Activated CD4-positive, CD25-positive, alpha-beta regulatory T cell treated with anti-CD3 and anti-CD28 coated beads, Interleukin-2, amount 50 U/mL, for 72 hours (primary cell): ENCODE results near the gene BHLHE41.

Experiments used
- DNase-seq: peaks from one replicate; pipeline ENCODE4 v3.0.0; 2021

Gene BHLHE41

GRCh38 chr12:26133521-26133920, 8.7 kb upstream of the BHLHE41 start:
- no peak for DNase-seq

GRCh38 chr12:26132866-26133265, 8.0 kb upstream of the BHLHE41 start:
- DNase-seq = no peak

DNA sequence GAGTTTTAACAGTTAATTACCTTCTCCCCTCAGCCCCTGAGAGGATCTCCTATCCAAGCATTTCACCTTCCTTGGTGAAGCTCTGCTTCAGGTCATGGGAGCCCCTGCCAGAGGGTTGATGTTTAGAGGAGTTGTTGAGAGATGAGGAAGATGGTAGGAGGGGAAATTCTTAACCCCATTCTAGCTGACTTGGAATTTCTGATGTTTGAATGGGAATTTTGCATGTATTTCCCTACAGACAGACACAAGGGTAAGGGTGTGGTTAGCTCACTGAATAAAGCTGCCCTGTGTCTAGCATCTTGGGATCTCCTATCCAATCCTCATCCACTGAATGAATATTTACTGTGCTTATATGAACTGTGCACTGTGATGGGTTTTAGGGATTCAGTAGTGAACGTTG, 7.1 kb upstream of the BHLHE41 start:
- no peak for DNase-seq

DNA sequence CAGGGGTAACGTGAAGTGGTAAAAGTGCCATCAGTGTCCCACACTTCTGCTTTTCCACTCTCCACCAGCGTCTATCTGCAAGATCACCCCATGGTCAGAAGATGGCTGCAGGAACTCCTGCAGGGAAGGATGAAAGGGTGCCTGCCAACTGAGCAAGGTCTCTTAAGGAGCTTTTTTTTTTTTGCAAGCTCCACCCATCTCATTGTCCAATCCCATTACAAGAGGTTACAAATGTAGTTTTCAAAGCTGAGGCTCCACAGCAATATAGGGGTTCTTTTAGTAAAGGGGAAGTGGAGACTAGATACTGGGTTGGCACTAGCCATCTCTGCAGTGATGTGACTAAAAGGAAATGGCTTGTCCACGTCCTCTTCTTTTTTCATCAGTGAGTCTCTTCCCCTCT, 5.9 kb upstream of the BHLHE41 start:
- DNase-seq = no peak

DNA sequence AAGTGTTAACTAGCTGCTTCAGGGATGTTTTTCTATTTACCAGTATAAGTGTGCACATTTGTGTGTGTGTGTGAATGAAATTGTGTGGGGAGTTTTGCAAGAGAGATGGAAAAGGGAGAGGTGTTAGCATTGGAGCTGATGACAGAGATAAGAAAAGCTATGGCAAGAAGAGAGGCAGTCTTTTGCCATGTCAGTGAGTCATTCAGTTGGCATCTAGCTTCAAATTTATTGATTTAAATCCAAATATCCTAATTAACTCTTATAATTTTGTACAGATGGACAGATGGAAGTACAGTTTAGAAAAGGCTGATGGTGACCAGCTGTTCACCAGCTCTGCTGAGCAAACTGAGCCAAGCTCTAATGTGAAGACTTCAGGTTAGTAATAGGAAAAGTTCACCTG, 3.3 kb upstream of the BHLHE41 start:
- DNase-seq = no peak

DNA sequence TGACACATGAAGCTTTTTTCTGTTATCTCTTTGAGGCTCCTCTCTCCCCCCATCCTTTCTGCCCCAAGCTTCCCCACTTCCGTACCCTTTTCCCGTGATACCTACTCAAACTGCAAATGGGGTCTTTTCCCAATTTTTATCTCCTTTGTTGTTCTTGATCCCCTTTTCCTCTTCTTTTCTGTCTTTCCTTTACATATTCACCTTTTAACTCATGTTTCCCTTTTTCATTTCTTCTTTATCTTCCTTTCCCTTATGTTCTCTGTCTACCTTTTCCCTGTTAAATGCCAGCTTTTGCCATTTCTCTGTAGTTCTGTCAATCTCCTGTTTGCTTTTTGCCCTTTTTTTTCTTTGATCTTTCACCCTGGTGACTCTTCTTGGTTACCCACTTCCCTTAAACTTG, 2.6 kb upstream of the BHLHE41 start:
- no peak for DNase-seq

- peak; percentile 36 for DNase-seq
Measured at GRCh38 chr12:26126340-26127284, 1.8 kb upstream of the BHLHE41 start.

GRCh38 chr12:26125400-26126339, 833 bp upstream of the BHLHE41 start:
- peak; percentile 37 for DNase-seq

DNA sequence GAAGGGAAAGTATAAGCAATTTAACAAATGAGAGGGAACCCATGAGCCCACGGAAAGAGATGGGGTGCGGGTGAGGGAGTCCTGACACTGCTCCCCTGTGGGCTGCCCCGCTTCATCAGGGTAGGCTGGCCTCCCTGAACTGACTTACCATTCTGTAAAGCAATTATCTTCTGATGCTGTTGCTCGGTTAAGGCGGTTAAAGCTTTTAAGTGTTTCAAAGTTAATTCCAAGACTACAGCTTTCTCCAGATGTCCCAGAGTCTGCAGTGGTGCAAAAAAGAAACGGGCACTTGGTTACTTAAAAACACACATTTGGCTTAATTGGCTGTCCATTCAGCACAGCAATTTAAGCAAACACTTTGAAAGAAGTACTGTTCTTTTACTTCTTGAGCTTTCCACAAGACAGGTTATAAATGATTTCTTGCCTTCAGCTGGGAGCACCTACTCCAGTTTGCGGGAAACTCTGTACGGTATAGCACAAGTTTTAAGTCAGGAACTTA, 1.3 kb downstream of the BHLHE41 start:
- no peak for DNase-seq

DNA sequence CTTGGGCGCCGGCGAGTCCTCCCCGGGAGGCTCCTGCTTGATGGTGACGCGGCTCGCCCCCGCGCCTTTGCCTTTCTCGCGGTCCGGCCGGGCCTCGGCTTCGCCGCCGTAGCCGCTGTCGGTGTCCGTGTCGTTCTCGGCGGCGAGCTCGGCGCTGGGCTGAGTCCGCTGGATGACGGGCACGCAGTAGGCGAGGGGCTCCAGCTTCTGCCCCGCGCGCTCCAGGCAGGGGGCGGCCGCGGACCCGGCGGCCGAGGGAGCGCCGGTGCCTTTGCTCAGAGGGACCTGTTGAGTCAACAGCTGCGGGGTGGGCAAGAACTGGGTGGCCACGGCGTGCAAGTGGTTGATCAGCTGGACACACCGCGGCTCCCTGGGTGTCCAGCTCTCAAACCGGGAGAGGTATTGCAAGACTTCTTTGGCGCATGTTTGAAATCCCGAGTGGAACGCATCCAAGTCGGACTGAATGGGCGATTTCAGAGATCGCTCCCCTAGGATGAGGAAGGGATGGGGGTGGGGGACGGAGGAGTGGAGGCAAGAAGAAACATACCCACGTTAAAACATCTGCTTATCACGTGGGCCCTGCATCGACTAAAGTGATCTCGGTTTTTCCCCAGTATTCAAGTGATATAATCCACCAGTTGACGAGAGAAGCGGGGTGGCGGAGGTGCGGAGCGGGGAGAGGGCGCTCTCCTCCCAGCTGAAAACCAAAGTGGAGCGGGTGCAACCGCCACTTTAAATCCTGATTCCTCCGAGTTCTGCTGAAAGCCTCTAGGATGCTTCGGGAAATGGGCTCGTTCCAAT, 2.0 kb downstream of the BHLHE41 start:
- DNase-seq = peak; percentile 36

DNA sequence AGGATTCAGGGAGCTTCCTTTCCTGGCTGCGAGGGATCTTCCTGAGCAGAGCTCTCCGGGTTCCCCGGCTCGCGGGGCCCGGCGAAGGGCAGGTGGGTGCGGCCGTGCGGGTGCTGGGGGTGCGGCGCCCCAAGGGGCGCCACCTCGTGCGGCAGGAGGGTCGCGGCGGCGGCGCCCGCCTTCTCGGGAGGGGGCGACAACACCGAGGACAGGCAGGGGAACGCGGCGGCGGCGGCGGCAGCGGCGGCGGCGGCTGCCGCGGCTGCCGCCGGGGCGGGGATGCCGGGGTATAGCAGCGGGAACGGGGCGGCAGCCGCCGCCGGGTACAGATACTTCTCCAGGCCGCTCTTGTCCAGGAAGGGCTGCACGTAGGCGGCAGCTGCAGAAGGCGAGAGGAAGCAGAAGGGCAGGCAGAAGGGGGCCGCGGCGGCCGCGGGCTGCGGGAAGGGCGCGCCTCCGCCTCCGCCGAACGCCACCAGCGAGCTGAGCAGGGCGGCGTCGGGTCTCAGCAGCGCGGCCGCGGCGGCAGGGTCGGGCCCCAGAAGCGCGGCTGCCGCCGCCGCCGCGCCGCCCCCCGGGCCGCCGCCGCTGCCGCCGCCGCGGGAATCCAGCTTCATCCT, 2.7 kb downstream of the BHLHE41 start:
- DNase-seq = peak; percentile 38

DNA sequence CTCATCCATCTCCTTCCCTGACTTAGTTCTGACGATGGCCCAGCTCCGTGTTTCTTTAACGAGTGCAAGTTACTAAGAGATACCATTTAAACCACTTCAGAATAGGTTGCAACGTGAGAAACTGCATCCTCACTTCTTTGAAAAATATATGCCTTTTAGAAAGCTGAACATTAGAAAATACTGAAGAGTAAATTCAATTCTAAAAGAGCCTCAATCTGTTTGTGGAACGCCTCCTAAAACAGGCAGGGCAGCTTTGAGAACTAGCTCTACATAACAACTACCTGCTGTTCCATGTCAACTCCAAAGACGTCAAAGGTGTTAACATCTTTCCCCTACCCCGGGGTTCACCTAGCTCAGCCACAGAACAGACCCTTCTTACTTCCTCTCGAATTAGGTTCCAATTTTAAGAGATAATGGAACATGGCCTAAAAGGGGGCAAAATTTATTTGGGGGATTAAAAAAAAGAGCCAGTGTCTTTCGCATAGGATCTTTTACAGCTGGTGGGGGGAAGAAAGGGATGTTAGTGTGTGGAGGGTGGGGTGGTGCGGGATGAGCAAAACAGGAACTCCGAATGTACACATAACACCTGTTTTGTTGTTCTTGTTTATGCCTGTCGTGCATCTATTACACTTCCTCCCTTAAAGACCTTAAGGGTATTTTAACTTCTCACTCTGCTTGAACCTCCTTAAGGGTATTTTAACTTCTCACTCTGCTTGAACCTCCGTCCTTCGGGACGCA, 3.3 kb downstream of the BHLHE41 start:
- no peak for DNase-seq

- no peak for DNase-seq
Measured at GRCh38 chr12:26120561-26121274, 4.1 kb downstream of the BHLHE41 start.

DNA sequence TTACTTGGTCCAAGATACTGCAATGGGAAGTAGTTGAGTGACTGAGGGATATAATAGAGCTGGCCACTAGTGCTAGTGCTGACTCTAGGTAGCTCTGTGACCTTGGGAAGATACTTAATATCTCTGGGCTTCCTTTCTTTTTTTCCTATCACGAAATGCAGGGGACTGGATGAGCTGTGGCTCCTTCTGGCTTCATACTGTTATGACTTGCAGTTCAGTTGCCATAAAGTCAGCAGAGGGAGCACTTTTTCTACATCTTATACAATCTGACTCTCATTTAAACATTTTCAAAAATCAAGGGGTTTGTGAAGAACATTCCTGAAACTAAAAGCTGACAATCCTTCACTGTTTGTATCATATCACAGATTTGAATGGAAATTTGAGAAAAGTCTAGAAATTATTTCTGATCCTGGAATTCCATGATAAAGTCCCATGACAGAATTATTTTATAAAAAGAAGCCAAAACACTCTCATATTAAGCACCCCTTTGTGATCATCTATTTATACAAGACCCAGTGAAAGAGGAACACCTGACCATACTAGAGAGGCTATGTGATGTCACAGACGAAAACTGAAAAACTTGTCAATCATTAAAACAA, 5.3 kb downstream of the BHLHE41 start:
- no peak for DNase-seq

DNA sequence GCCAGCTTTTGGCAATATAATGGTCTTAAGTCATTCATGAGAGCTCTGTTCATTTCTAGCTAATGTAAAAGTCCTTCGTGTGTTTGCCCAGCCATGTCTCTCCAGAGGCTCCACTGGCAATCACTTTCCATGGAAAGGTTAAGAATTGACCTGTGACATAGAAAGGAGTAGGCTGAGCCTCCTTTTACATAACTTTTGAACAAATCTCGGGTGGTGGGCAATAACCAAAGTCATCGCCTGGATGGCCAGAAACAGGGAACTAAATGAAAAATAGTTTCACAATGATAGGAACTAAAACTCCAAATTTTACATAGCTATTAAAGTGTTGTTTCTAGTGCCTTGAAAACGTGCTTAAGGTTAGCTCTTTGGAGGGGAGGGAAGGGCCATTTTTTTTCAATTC, 6.5 kb downstream of the BHLHE41 start:
- no peak for DNase-seq

- DNase-seq = no peak
Measured at GRCh38 chr12:26116829-26117715, 7.8 kb downstream of the BHLHE41 start.

DNA sequence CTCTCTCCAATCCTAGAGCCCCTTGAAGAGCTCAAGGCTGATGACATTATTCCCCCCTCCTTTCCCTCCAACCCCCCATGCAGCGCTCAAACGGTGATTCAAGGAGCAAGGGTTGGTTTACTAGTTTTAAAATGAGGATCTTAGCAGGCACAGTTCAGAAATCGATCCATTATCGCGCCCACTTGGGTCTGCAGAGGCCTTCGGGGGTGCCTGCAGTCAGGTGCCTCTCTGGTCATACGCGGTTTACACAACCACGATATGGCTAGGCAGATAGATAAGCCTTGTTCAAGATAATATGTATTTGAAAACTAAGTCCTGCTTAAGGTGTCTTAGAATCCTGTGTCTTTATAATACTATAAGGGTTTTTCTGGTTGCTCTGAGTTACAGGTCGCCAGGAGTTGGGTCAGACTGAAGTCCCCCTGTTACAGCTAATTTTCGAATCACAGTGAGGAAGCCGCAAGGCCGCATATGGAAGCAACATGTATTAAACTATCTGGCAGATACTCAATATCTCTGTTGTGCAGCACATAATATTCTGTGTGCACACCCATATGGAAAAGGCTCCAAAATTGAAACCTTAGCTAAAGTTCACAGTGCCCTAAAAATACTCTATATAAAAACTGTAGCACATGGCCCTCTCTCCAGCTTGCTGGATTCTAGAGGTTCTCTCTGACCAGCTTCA, 10.0 kb downstream of the BHLHE41 start:
- no peak for DNase-seq

- peak; percentile 75 for DNase-seq
Measured at GRCh38 chr12:26113853-26114719, 10.8 kb downstream of the BHLHE41 start.
